ENCODE data around the gene CCDC78. TPM values are rescaled to one million over a fixed set of nuclear protein-coding genes. Genes with fewer than 3 reads are reported as not detected.
A peak's percentile ranks its signal among the peaks of the same experiment; 100 is the strongest.

The CCDC78 gene
- total and polyA plus RNA-seq, 2 experiments from 2014 or later, result 10.5 to 12.6 TPM

GRCh38 chr16:728131-728889 lies 2.1 kb upstream of the CCDC78 start:
- H3K9me2 ChIP-seq (ENCODE audit: insufficient read depth), result no peaks in the 10 kb centered on the region
- Mint-ChIP-seq H3K4me3 (peak overlapping the region; percentile 69; the same call in 2 of the 3 replicates), H3K9me3 (no peaks in the 10 kb centered on the region), H3K4me1 (no peaks in the 10 kb centered on the region), H3K27me3 (ENCODE audit: insufficient read depth, low read depth, poor library complexity) (peaks cover 23% of the 10 kb centered on the region), H3K27ac (no peak overlapping the region), H3K36me3 (ENCODE audit: low read depth) (peaks cover 9% of the 10 kb centered on the region; the same call in 2 of the 3 replicates)
- H3K27me3 ChIP-seq (ENCODE audit: insufficient read depth), result peaks cover 14% of the 10 kb centered on the region; the same call in 1 of the 2 replicates
- H3K4me2 ChIP-seq, result peak overlapping the region; percentile 85
- no peaks in the 10 kb centered on the region for H3K4me1 ChIP-seq (ENCODE audit: insufficient read depth)
- peak overlapping the region; percentile 71 for H3K4me3 ChIP-seq
- H3K79me2 ChIP-seq (replicated peaks; ENCODE audit: insufficient read depth), result no peaks in the 10 kb centered on the region
- H3K27ac ChIP-seq (ENCODE audit: low read depth), result no peak overlapping the region
- H3F3A ChIP-seq (replicated peaks; ENCODE audit: low read depth), result peaks cover 12% of the 10 kb centered on the region
- no peaks in the 10 kb centered on the region for H4K20me1 ChIP-seq (replicated peaks; ENCODE audit: insufficient read depth)
- H3K36me3 ChIP-seq (ENCODE audit: insufficient read depth), result no peaks in the 10 kb centered on the region
- peak; percentile 39 for ATAC-seq
- peak; percentile 80 for DNase-seq (ENCODE audit: low spot score)
- TF ChIP-seq ETS1 (IDR thresholded peaks at IDR 0.05) (peak; percentile 38; the same call in 1 of the 2 replicates), ZNF462 (CRISPR knock-in tag; IDR thresholded peaks at IDR 0.05) (no peak), ZNF114 (CRISPR knock-in tag; IDR thresholded peaks at IDR 0.05) (no peak), POLR2AphosphoS5 (IDR thresholded peaks at IDR 0.05; ENCODE audit: low read depth) (peak; percentile 67; the same call in 1 of the 2 replicates)
- no peak overlapping the region for H2AFZ ChIP-seq

All from GM23338 (cell line).